ENCODE results near the gene PLEK. TPM values are rescaled to one million over a fixed set of nuclear protein-coding genes. Genes with fewer than 3 reads are reported as not detected.

The PLEK gene, protein sequence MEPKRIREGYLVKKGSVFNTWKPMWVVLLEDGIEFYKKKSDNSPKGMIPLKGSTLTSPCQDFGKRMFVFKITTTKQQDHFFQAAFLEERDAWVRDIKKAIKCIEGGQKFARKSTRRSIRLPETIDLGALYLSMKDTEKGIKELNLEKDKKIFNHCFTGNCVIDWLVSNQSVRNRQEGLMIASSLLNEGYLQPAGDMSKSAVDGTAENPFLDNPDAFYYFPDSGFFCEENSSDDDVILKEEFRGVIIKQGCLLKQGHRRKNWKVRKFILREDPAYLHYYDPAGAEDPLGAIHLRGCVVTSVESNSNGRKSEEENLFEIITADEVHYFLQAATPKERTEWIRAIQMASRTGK
- total RNA-seq: 1 to 10 TPM in 2 of 8 experiments, under 1 TPM in 5, not detected in 1; 0.17 to 1.6 (median 0.87) TPM

DNA sequence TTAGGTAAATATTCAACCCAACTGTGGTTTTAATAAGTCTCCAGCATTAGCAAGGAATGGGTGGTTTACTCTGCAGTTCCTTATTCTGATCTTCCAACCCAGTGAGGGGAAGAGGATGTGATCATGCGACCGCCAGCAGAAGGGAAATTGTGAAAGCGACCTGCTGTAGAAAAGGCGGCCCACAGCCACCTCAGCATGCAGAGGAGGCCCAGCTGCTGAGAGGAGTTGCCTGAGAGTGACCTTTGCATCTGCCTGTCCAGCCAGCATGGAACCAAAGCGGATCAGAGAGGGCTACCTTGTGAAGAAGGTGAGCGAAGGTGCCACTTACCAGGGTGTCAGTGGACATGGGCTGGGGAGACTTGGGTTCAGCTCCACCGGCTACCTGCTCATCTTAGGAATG, at the start of gene PLEK:
PLEK (plus strand) TSS at position 196 of the 400 bp plus-strand sequence; CDS start at position 266, 70 bp downstream.
- Histone ChIP-seq H3K27ac (no peak within 1 kb of the TSS), H3K4me1 (replicated peaks in 1 of 2) (peaks cover 6 to 10% of the 10 kb centered on the region in 2 donors), H3K4me3 (no peak within 1 kb of the TSS)
- in situ Hi-C loops (cut with MboI; ENCODE audit: low pct_unique_long_range_greater_than_20kb in 2 of 9, low sequenced_read_pairs in 9 of 9, unreplicated experiment in 9 of 9): loop anchor here in 1 of 9 experiments (10.0 kb wide), 1 partner anchor 70 kb away; no protein-coding TSS in a partner anchor
- ATAC-seq (replicated peaks in 6 of 8): no peak
- WGBS, 10 experiments: 90 to 100% (median 96%) methylated on average over 1 to 5 of the region's 7 CpGs; no CpG with 5 or more reads in 2 of the 10 experiments

DNA sequence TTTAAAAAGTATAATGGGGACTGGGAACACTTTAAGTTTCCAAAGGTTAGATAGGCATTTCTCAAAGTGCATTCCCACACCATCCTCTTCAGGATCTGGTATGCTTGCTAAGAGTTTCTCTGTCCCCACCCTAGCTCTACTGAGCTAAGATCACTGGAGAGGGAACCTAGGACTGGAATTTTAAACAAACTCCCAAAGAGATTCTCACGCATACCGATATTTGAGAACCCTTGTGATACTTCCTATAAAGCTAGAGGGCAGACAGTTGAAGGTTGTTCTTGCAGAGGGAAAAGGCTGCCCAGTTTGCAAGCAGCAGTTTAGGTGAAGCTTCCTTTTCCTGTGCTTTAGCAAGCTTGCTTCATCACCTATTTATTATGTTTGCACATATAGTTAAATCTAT, 49.0 kb upstream of the PLEK start:
- ATAC-seq (replicated peaks in 6 of 8): no peak
- Histone ChIP-seq H3K4me3 (no peak overlapping the region), H3K27ac (no peak overlapping the region), H3K4me1 (replicated peaks in 1 of 2) (peaks cover 0 to 9% of the 10 kb centered on the region in 2 donors)
- in situ Hi-C loops (cut with MboI; ENCODE audit: low pct_unique_long_range_greater_than_20kb in 2 of 9, low sequenced_read_pairs in 9 of 9, unreplicated experiment in 9 of 9): loop anchor here in 1 of 9 experiments (25.0 kb wide), 1 partner anchor 121 kb away; no protein-coding TSS in a partner anchor
- WGBS, 10 experiments: 60 to 90% (median 75%) methylated on average over 1 to 2 of the region's 2 CpGs; no CpG with 5 or more reads in 4 of the 10 experiments

DNA sequence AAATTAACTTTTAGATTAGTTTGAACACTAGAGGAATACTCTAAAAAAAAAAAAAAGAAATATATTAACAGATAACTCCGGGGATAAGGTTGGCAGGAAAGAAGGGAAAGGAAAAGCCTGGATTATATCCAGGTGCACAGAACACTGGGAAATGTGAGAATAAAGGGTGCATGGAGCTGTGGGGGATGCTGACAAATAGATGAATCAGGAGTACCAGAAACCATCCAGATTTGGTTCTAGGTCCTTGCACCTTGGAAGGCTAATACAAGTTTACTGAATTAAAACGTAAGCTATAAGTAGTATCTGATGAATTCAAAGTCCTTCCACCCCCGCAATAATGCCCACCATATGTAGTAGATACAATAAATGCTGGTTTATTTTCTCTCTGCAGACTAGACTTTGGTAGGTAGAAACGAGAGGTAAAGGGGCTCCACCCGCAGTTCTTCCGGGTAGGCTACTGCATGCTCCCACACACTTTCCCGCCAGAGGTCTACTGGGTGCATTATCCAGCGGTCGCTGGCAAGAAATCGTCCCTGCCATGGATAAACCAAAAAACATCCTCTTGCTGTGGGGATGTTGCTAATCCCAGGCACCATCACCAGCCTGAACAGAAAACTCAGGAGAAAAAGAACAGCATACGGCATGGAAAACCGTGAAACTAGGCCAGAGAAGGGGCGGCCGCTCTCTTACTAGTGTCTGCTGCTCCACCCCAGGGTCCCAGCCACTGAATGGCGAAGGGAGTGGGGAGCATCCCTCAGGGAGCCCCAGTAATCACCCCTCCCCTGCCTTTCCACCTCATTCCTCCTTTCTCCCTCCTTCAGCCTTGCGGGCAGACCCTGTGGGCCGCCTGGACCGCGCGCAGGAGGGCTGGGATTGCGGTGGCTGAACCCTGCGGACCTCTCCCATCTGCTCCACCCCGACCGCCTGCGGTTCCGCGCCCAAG, 46.8 kb upstream of the PLEK start:
- peak overlapping the region; percentile 90 to 91 for H3K27ac ChIP-seq
- H3K4me1 ChIP-seq (replicated peaks in 1 of 2): peaks cover 0 to 9% of the 10 kb centered on the region in 2 donors
- H3K4me3 ChIP-seq: peak overlapping the region; percentile 52 to 74 (median 71)
- in situ Hi-C loops (cut with MboI; ENCODE audit: low pct_unique_long_range_greater_than_20kb in 2 of 9, low sequenced_read_pairs in 9 of 9, unreplicated experiment in 9 of 9): loop anchor here in 1 of 9 experiments (25.0 kb wide), 1 partner anchor 119 kb away; no protein-coding TSS in a partner anchor
- WGBS, 10 experiments: 0 to 68% (median 24%) methylated on average over 1 to 10 of the region's 27 CpGs
- ATAC-seq (replicated peaks in 6 of 8): peak; percentile 9 to 37 (median 20)

DNA sequence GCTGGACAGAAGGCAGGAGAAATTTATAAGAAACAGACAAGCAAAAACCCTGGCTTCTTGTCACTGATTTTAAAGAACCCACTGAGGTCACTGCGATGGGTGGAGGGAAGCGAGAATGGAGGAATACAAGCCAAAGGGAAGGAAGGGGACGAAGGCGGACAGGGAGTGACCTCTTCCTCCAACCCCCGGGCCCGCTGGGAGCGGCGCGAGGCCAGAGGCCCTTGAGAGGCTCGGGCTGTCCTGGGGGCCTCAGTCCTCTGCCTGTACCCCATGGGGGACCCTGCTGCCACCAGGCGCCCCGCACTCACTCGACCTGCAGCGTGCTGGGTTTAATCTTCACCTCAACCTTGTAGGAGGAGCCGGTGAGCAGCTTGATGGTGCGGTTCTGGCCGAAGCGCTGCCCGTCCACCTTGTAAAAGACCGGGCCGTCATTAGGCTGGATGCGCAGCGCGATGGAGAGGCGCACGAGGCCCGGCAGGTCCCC, 46.1 kb upstream of the PLEK start:
- Histone ChIP-seq H3K4me1 (replicated peaks in 1 of 2) (peaks cover 0 to 9% of the 10 kb centered on the region in 2 donors), H3K27ac (peak overlapping the region; percentile 90 to 91), H3K4me3 (peak overlapping the region; percentile 52 to 74 (median 71))
- in situ Hi-C loops (cut with MboI; ENCODE audit: low pct_unique_long_range_greater_than_20kb in 2 of 9, low sequenced_read_pairs in 9 of 9, unreplicated experiment in 9 of 9): loop anchor here in 1 of 9 experiments (25.0 kb wide), 1 partner anchor 118 kb away; no protein-coding TSS in a partner anchor
- ATAC-seq (replicated peaks in 6 of 8): peak; percentile 10 to 37 (median 31)
- 0 to 4% (median 0%) methylated on average over 1 to 12 of the region's 27 CpGs; no CpG with 5 or more reads in 7 of the 10 experiments for WGBS, 10 experiments

DNA sequence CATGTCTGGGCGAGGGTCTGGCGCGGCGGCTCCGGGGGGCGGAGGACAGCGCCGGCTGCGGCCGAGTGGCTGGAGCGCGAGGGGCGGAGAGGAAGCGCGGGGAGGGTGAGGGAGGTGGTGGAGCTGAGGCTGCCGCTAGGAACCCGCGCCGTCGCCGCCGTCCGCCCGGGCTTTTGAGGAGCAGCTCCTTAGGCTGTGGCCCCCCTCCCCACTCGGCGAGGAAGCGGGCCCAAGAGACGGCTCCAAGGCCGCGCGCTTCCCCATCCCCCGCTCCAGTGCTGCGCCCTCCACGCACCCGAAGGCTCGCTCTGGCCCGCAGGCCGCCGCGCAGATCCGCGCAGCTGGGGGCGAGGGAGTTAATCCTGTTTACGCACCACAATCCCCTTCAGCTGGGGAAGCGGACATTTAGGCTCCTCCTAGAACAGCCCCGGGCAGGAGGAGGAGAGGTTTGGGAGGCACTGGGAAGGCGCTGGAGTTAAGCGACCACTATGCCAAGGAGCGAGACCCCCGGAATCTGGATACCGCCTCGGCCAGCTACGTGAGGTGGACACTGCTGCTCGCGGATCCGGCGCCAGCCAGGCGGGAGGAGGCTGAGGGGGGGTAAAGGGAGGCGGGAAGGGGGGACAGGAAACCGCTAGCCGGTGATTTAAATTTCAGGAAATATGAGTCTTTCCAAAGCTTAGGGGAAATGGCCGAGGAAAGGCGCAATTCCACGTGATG, 45.5 kb upstream of the PLEK start, which contains the start of gene CNRIP1:
CNRIP1 (minus strand) TSS at position 552 of the 720 bp plus-strand sequence; CDS start at position 3, 549 bp downstream.
- Histone ChIP-seq H3K27ac (peak within 1 kb of the TSS; percentile 90 to 91), H3K4me3 (peak within 1 kb of the TSS; percentile 52 to 74 (median 71)), H3K4me1 (replicated peaks in 1 of 2) (peaks cover 0 to 9% of the 10 kb centered on the region in 2 donors)
- peak; percentile 64 to 82 (median 78) for ATAC-seq (replicated peaks in 6 of 8)
- WGBS, 10 experiments: 0% methylated on average over 1 to 3 of the region's 64 CpGs; no CpG with 5 or more reads in 5 of the 10 experiments
- in situ Hi-C loops (cut with MboI; ENCODE audit: low pct_unique_long_range_greater_than_20kb in 2 of 9, low sequenced_read_pairs in 9 of 9, unreplicated experiment in 9 of 9): loop anchor here in 1 of 9 experiments (25.0 kb wide), 1 partner anchor 118 kb away; no protein-coding TSS in a partner anchor

DNA sequence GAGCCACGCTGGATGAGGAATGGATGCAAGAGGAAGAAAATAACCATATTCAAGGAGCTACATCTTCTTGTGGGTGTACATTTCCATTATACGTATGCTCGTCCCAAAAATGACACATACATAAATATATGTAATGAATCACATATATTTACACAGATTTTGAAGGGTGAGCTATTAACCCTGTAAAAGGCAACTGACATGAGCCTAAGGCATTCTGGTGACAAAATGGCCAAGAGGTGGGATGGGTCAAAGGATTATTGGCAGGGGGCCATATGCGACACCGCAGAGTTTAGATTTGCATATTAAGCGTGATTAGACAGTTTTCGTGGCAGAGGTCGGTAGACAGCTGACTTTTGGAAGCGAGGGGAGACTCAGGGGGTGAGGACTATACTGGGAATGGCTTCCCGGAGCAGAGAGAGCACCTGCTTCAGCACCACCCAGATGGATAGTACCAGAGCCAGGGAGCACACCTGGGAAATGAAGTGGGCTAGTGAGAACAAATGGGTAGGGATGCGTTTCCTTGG, 44.9 kb upstream of the PLEK start:
- ATAC-seq (replicated peaks in 6 of 8): peak in 6 of 8 experiments; percentile 6 to 45 (median 34)
- in situ Hi-C loops (cut with MboI; ENCODE audit: low pct_unique_long_range_greater_than_20kb in 2 of 9, low sequenced_read_pairs in 9 of 9, unreplicated experiment in 9 of 9): loop anchor here in 1 of 9 experiments (25.0 kb wide), 1 partner anchor 117 kb away; no protein-coding TSS in a partner anchor
- Histone ChIP-seq H3K4me3 (peak overlapping the region; percentile 52 to 74 (median 71)), H3K27ac (peak overlapping the region; percentile 90 to 91), H3K4me1 (replicated peaks in 1 of 2) (peaks cover 0 to 9% of the 10 kb centered on the region in 2 donors)
- 0 to 20% (median 13%) methylated on average over 1 to 8 of the region's 11 CpGs; no CpG with 5 or more reads in 1 of the 10 experiments for WGBS, 10 experiments

DNA sequence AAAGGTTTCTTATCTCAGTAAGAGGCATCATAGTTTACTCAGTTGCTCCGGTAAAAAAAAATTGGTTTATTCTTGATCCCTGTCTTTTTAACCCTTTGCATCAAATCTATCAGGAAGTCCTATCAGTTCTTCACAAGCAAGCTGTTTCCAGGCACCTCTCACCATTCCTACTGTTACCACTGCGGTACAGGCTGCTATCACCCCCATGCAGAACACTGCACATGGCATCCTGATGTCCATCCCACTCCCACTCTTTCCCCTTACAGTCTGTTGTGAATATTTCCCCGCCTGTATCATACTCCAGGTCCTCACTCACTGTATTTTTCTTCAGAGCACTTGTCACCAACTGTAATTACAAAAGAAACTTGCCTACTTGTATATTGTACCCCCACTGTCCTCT, 40.0 kb upstream of the PLEK start:
- ATAC-seq (replicated peaks in 6 of 8): no peak
- Histone ChIP-seq H3K4me3 (no peak overlapping the region), H3K4me1 (replicated peaks in 1 of 2) (peaks cover 0 to 4% of the 10 kb centered on the region in 2 donors), H3K27ac (no peak overlapping the region)
- in situ Hi-C loops (cut with MboI; ENCODE audit: low pct_unique_long_range_greater_than_20kb in 2 of 9, low sequenced_read_pairs in 9 of 9, unreplicated experiment in 9 of 9): no loop called here
- 6 to 93% (median 73%) methylated on average over 1 to 3 of the region's 3 CpGs for WGBS, 10 experiments

DNA sequence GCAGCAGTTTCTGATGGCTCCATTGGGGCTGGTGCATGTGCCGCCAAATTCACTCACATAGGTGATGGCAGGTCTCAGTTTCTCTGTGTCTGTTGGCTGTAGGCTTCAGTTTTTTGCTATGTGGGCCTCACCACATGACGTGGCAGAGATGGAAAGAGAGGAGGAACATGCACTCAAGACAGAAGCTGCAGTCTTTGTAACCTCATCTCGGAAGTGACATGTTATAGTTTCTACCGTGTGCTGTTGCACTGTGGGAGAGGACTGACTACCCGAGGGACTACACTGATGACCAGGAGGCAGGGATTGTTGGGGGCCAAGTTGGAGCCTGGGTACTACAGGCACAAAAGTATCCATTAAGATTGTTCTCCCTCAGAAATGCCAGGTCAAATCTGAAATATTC, 36.2 kb upstream of the PLEK start:
- in situ Hi-C loops (cut with MboI; ENCODE audit: low pct_unique_long_range_greater_than_20kb in 2 of 9, low sequenced_read_pairs in 9 of 9, unreplicated experiment in 9 of 9): no loop called here
- 0 to 71% (median 49%) methylated on average over 1 to 4 of the region's 5 CpGs; no CpG with 5 or more reads in 1 of the 10 experiments for WGBS, 10 experiments
- Histone ChIP-seq H3K4me3 (no peak overlapping the region), H3K4me1 (replicated peaks in 1 of 2) (no peaks in the 10 kb centered on the region), H3K27ac (no peak overlapping the region)
- ATAC-seq (replicated peaks in 6 of 8): no peak

DNA sequence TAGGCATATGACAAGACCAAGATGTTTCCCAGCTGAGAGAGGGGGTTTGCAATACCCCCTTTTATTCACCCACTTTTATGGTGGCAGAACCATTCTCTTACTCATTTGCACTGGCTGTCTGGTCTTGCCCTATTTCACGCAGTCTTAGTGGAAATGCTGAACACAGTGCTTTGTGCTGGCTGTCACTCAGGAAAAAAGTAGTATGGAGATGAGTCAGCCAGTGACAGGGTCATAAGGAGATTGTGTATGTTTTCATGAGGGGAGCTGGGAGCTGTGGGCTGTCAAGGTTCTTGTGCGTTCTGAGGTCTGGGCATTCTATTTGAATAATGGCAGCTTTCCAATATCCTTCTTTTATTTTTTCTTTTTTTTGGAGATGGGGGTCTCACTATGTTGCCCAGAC, 34.4 kb upstream of the PLEK start:
- Histone ChIP-seq H3K4me1 (replicated peaks in 1 of 2) (no peaks in the 10 kb centered on the region), H3K27ac (no peak overlapping the region), H3K4me3 (no peak overlapping the region)
- ATAC-seq (replicated peaks in 6 of 8): peak in 5 of 8 experiments; percentile 46 to 63 (median 53)
- in situ Hi-C loops (cut with MboI; ENCODE audit: low pct_unique_long_range_greater_than_20kb in 2 of 9, low sequenced_read_pairs in 9 of 9, unreplicated experiment in 9 of 9): no loop called here
- WGBS, 10 experiments: 67 to 80% (median 75%) methylated on average over 1 to 2 of the region's 2 CpGs; no CpG with 5 or more reads in 7 of the 10 experiments

DNA sequence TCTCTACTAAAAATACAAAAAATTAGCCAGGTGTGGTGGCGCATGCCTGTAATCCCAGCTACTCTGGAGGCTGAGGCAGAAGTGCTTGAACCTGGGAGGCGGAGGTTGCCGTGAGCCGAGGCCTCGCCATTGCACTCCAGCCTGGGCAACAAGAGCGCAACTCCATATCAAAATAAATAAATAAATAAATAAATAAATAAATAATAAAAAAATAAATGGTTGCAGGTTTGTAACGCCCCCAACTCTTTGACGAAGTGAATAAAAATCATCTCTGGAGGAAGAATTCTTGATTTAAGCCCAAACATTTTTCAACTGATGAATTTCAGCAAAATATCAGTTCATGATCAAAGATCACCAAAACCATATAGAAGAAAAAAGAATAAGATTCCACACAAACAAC, 32.1 kb upstream of the PLEK start:
- 60 to 100% (median 80%) methylated on average over 1 to 8 of the region's 8 CpGs for WGBS, 10 experiments
- H3K27ac ChIP-seq: no peak overlapping the region
- in situ Hi-C loops (cut with MboI; ENCODE audit: low pct_unique_long_range_greater_than_20kb in 2 of 9, low sequenced_read_pairs in 9 of 9, unreplicated experiment in 9 of 9): no loop called here

DNA sequence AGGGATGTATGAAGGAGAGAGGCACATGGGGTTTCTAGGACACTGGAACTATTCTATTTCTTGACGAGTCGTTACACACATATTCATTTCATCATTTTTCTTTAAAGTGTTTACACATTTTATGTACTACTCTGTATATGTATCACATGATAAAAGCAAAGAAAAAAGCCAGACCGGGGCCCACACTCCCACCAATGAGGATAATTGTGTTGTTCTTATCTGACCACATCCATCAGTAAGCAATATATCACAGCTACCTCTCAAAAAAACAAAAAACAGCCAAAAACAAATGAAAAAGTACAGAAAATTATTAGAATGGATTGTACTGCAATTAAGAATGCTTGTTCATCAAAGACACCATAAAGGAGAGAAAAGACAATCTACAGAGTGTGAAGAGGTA, 31.2 kb upstream of the PLEK start:
- no peak for ATAC-seq (replicated peaks in 6 of 8)
- 70 to 100% (median 79%) methylated on average over 1 to 3 of the region's 3 CpGs for WGBS, 10 experiments
- in situ Hi-C loops (cut with MboI; ENCODE audit: low pct_unique_long_range_greater_than_20kb in 2 of 9, low sequenced_read_pairs in 9 of 9, unreplicated experiment in 9 of 9): no loop called here
- no peaks in the 10 kb centered on the region for H3K4me1 ChIP-seq (replicated peaks in 1 of 2)
- no peak overlapping the region for H3K27ac ChIP-seq
- H3K4me3 ChIP-seq: no peak overlapping the region

More for the DNA sequence above, 32.1 kb upstream of the PLEK start:
- no peak for ATAC-seq (replicated peaks in 6 of 8)
- no peaks in the 10 kb centered on the region for H3K4me1 ChIP-seq (replicated peaks in 1 of 2)
- H3K4me3 ChIP-seq: no peak overlapping the region
